HEK293 (cell line): Measurements from ENCODE around the gene KIF22.

Experiments used
- CTCF ChIA-PET: fragments of 350-600 bp; formaldehyde crosslinking; extraction: SDS; loops from one replicate; lab custom pipeline; 2021; ENCODE audit warnings: antibody characterized with exemption; lab: Yijun Ruan, JAX
- POLR2A ChIA-PET: fragments of 300-600 bp; formaldehyde crosslinking; extraction: SDS; loops from one replicate; lab custom pipeline; 2020; ENCODE audit warnings: antibody characterized with exemption, inconsistent platforms; lab: Yijun Ruan, JAX
- H3K27ac ChIP-seq: fragments of 200-500 bp; sonication (Bioruptor generic); 2 replicates; pipeline ENCODE4 v1.5.1; 2014; ENCODE audit warnings: low read depth, low read length, control low read depth, inconsistent platforms; ENCODE audit errors: extremely low read depth
- H3K36me3 ChIP-seq, 2 experiments: fragments of 200-500 bp in 1 of 2; sonication (Bioruptor generic) in 1 of 2; 1 replicate in 1 of 2; 2 replicates in 1 of 2; pipeline ENCODE4 v1.5.1; 2014 to 2017; ENCODE audit warnings: inconsistent platforms in 2 of 2, low read length in 2 of 2; ENCODE audit not compliant: control insufficient read depth in 2 of 2, insufficient read depth in 1 of 2
- H3K4me1 ChIP-seq: fragments of 200-500 bp; sonication (Bioruptor generic); 2 replicates; pipeline ENCODE4 v1.5.1; 2014; ENCODE audit warnings: mild to moderate bottlenecking, low read length, inconsistent platforms; ENCODE audit not compliant: control insufficient read depth, insufficient read depth
- H3K4me3 ChIP-seq: 2 replicates; pipeline ENCODE4 v1.5.1; 2011; ENCODE audit warnings: low read depth, mild to moderate bottlenecking, control low read depth, low read length, moderate library complexity
- H3K9me3 ChIP-seq: fragments of 200-500 bp; sonication (Bioruptor generic); 2 replicates; pipeline ENCODE4 v1.5.1; 2014; ENCODE audit warnings: low read depth, low read length, inconsistent platforms; ENCODE audit not compliant: control insufficient read depth, insufficient read depth
- EGR2 ChIP-seq: fragments of 450-650 bp; formaldehyde crosslinking; IDR thresholded peaks from 2 replicates; pipeline ENCODE4 v1.5.1; 2016; ENCODE audit warnings: low read depth, missing biosample characterization, missing genetic modification characterization
- KLF10 ChIP-seq: fragments of 450-650 bp; IDR thresholded peaks from 2 replicates; pipeline ENCODE4 v1.5.1; 2018; ENCODE audit warnings: missing biosample characterization, mild to moderate bottlenecking, missing genetic modification characterization
- MYNN ChIP-seq: fragments of 450-650 bp; formaldehyde crosslinking; IDR thresholded peaks from 2 replicates; pipeline ENCODE4 v1.5.1; 2016; ENCODE audit warnings: missing biosample characterization, missing genetic modification characterization, borderline replicate concordance
- RBAK ChIP-seq: fragments of 450-650 bp; formaldehyde crosslinking; IDR thresholded peaks from 2 replicates; pipeline ENCODE4 v1.5.1; 2016; ENCODE audit warnings: missing biosample characterization, missing genetic modification characterization
- ZBTB21 ChIP-seq: fragments of 450-650 bp; formaldehyde crosslinking; IDR thresholded peaks from 2 replicates; pipeline ENCODE4 v1.5.1; 2017; ENCODE audit warnings: missing biosample characterization, missing genetic modification characterization
- ZFHX2 ChIP-seq: fragments of 450-650 bp; formaldehyde crosslinking; conservative IDR thresholded peaks from 2 replicates; pipeline ENCODE4 v1.5.1; 2016; ENCODE audit warnings: missing biosample characterization, missing genetic modification characterization
- ZNF157 ChIP-seq: fragments of 450-650 bp; formaldehyde crosslinking; IDR thresholded peaks from 2 replicates; pipeline ENCODE4 v1.5.1; 2016; ENCODE audit warnings: missing biosample characterization, missing genetic modification characterization
- ZNF174 ChIP-seq: fragments of 450-650 bp; formaldehyde crosslinking; IDR thresholded peaks from 2 replicates; pipeline ENCODE4 v1.5.0; 2017; ENCODE audit warnings: missing biosample characterization, mild to moderate bottlenecking, missing genetic modification characterization
- ZNF184 ChIP-seq: fragments of 450-650 bp; IDR thresholded peaks from 2 replicates; pipeline ENCODE4 v1.5.1; 2018; ENCODE audit warnings: missing biosample characterization, mild to moderate bottlenecking, missing genetic modification characterization
- ZNF596 ChIP-seq: fragments of 450-650 bp; IDR thresholded peaks from 2 replicates; pipeline ENCODE4 v1.5.0; 2018; ENCODE audit warnings: missing biosample characterization, mild to moderate bottlenecking, missing genetic modification characterization, moderate library complexity
- ZNF600 ChIP-seq: fragments of 450-650 bp; formaldehyde crosslinking; IDR thresholded peaks from 2 replicates; pipeline ENCODE4 v1.5.1; 2016; ENCODE audit warnings: missing biosample characterization, missing genetic modification characterization
- ZNF670 ChIP-seq: fragments of 450-650 bp; formaldehyde crosslinking; IDR thresholded peaks from 2 replicates; pipeline ENCODE4 v1.5.1; 2016; ENCODE audit warnings: missing biosample characterization, missing genetic modification characterization, low read depth
- ZNF76 ChIP-seq: fragments of 450-650 bp; formaldehyde crosslinking; IDR thresholded peaks from 2 replicates; pipeline ENCODE4; 2016; ENCODE audit warnings: low read depth, missing biosample characterization, missing genetic modification characterization, borderline replicate concordance
- ZNF777 ChIP-seq: fragments of 450-650 bp; formaldehyde crosslinking; IDR thresholded peaks from 2 replicates; pipeline ENCODE4 v1.5.1; 2017; ENCODE audit warnings: missing biosample characterization, missing genetic modification characterization, borderline replicate concordance
- ZNF791 ChIP-seq: fragments of 450-650 bp; formaldehyde crosslinking; IDR thresholded peaks from 2 replicates; pipeline ENCODE4 v1.5.1; 2016; ENCODE audit warnings: missing biosample characterization, missing genetic modification characterization
- ZXDB ChIP-seq: fragments of 450-650 bp; formaldehyde crosslinking; IDR thresholded peaks from 2 replicates; pipeline ENCODE4 v1.5.1; 2016; ENCODE audit warnings: missing biosample characterization, missing genetic modification characterization
- TF ChIP-seq, protein P1 (sequence below): fragments of 450-650 bp; formaldehyde crosslinking; IDR thresholded peaks from 2 replicates; pipeline ENCODE4 v1.5.1; 2016; ENCODE audit warnings: missing biosample characterization, missing genetic modification characterization
- TF ChIP-seq, protein P2 (sequence below): fragments of 450-650 bp; formaldehyde crosslinking; IDR thresholded peaks from 2 replicates; pipeline ENCODE4 v1.5.1; 2017; ENCODE audit warnings: missing biosample characterization, missing genetic modification characterization
- TF ChIP-seq, protein P3 (sequence below): fragments of 450-650 bp; formaldehyde crosslinking; IDR thresholded peaks from 2 replicates; pipeline ENCODE4 v1.5.1; 2017; ENCODE audit warnings: missing biosample characterization, missing genetic modification characterization
- TF ChIP-seq, protein P4 (sequence below): fragments of 450-650 bp; formaldehyde crosslinking; IDR thresholded peaks from 2 replicates; pipeline ENCODE4 v1.5.1; 2016; ENCODE audit warnings: missing biosample characterization, missing genetic modification characterization, borderline replicate concordance
- TF ChIP-seq, protein P5 (sequence below): fragments of 450-650 bp; formaldehyde crosslinking; IDR thresholded peaks from 2 replicates; pipeline ENCODE4 v1.5.1; 2016; ENCODE audit warnings: missing biosample characterization, missing genetic modification characterization, low read depth
- TF ChIP-seq, protein P6 (sequence below): fragments of 450-650 bp; formaldehyde crosslinking; IDR thresholded peaks from 2 replicates; pipeline ENCODE4 v1.5.1; 2017; ENCODE audit warnings: missing biosample characterization, missing genetic modification characterization
- TF ChIP-seq, protein P7 (sequence below): fragments of 450-650 bp; formaldehyde crosslinking; IDR thresholded peaks from 2 replicates; pipeline ENCODE4 v1.5.1; 2016; ENCODE audit warnings: missing biosample characterization, missing genetic modification characterization

Gene KIF22

DNA sequence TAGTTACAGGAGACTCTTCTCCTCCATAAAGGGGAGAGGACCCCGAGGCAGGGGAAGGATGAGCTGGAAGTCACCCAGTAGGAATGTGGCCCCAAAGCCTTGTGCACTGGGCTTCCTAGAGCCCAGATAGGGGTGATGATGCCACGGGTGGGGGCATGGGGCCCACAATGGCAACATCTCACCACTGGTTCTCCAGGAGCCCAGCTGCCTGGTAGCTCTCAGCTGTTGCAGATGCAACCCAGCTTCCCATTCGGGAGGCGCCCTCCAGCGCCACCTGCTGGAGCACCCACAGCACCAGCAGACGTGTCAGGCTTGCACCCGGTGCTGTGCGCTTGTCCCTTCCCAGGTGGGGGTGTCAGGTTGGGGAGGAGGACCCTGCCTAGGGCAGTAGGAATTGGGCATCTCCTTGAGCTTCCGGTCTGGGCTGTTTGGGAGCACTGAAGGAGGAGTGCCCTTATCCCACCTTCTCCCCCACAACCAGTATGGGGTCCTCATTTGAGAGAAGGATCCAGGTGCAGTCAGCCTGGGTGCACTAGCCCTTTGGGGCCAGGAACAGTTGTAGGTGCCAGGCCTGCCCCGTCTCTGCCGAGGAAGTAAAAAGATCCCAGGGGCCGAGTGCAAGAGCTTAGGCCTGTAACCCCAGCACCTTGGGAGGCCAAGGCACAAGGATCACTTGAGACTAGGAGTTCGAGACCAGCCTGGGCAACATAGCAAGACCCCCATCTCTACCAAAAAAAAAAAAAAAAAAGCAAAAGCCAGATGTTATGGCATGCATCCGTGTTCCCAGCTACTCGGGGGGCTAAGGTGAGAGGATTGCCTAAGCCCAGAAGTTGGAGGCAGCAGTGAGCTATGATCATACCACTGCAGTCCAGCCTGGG lies 58.1 kb downstream of the KIF22 start (continued):
- TF ChIP-seq ZNF596 (tag by site-specific recombination) (no peak), ZNF670 (tag by site-specific recombination) (no peak), MYNN (no peak), KLF10 (tag by site-specific recombination) (no peak), ZNF76 (tag by site-specific recombination) (no peak), ZNF157 (no peak), ZXDB (tag by site-specific recombination) (peak; percentile 49; the same call in 1 of the 2 replicates), RBAK (tag by site-specific recombination) (no peak), ZNF777 (tag by site-specific recombination) (no peak), ZNF174 (no peak)
- TF ChIP-seq, protein P1, sequence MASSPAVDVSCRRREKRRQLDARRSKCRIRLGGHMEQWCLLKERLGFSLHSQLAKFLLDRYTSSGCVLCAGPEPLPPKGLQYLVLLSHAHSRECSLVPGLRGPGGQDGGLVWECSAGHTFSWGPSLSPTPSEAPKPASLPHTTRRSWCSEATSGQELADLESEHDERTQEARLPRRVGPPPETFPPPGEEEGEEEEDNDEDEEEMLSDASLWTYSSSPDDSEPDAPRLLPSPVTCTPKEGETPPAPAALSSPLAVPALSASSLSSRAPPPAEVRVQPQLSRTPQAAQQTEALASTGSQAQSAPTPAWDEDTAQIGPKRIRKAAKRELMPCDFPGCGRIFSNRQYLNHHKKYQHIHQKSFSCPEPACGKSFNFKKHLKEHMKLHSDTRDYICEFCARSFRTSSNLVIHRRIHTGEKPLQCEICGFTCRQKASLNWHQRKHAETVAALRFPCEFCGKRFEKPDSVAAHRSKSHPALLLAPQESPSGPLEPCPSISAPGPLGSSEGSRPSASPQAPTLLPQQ (tag by site-specific recombination) = peak; percentile 88
- TF ChIP-seq, protein P2, sequence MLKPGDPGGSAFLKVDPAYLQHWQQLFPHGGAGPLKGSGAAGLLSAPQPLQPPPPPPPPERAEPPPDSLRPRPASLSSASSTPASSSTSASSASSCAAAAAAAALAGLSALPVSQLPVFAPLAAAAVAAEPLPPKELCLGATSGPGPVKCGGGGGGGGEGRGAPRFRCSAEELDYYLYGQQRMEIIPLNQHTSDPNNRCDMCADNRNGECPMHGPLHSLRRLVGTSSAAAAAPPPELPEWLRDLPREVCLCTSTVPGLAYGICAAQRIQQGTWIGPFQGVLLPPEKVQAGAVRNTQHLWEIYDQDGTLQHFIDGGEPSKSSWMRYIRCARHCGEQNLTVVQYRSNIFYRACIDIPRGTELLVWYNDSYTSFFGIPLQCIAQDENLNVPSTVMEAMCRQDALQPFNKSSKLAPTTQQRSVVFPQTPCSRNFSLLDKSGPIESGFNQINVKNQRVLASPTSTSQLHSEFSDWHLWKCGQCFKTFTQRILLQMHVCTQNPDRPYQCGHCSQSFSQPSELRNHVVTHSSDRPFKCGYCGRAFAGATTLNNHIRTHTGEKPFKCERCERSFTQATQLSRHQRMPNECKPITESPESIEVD (tag by site-specific recombination) = no peak
- TF ChIP-seq, protein P3, sequence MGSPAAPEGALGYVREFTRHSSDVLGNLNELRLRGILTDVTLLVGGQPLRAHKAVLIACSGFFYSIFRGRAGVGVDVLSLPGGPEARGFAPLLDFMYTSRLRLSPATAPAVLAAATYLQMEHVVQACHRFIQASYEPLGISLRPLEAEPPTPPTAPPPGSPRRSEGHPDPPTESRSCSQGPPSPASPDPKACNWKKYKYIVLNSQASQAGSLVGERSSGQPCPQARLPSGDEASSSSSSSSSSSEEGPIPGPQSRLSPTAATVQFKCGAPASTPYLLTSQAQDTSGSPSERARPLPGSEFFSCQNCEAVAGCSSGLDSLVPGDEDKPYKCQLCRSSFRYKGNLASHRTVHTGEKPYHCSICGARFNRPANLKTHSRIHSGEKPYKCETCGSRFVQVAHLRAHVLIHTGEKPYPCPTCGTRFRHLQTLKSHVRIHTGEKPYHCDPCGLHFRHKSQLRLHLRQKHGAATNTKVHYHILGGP (tag by site-specific recombination) = no peak
- TF ChIP-seq, protein P4, sequence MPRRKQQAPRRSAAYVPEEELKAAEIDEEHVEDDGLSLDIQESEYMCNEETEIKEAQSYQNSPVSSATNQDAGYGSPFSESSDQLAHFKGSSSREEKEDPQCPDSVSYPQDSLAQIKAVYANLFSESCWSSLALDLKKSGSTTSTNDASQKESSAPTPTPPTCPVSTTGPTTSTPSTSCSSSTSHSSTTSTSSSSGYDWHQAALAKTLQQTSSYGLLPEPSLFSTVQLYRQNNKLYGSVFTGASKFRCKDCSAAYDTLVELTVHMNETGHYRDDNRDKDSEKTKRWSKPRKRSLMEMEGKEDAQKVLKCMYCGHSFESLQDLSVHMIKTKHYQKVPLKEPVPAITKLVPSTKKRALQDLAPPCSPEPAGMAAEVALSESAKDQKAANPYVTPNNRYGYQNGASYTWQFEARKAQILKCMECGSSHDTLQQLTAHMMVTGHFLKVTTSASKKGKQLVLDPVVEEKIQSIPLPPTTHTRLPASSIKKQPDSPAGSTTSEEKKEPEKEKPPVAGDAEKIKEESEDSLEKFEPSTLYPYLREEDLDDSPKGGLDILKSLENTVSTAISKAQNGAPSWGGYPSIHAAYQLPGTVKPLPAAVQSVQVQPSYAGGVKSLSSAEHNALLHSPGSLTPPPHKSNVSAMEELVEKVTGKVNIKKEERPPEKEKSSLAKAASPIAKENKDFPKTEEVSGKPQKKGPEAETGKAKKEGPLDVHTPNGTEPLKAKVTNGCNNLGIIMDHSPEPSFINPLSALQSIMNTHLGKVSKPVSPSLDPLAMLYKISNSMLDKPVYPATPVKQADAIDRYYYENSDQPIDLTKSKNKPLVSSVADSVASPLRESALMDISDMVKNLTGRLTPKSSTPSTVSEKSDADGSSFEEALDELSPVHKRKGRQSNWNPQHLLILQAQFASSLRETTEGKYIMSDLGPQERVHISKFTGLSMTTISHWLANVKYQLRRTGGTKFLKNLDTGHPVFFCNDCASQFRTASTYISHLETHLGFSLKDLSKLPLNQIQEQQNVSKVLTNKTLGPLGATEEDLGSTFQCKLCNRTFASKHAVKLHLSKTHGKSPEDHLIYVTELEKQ (tag by site-specific recombination) = no peak
- TF ChIP-seq, protein P5, sequence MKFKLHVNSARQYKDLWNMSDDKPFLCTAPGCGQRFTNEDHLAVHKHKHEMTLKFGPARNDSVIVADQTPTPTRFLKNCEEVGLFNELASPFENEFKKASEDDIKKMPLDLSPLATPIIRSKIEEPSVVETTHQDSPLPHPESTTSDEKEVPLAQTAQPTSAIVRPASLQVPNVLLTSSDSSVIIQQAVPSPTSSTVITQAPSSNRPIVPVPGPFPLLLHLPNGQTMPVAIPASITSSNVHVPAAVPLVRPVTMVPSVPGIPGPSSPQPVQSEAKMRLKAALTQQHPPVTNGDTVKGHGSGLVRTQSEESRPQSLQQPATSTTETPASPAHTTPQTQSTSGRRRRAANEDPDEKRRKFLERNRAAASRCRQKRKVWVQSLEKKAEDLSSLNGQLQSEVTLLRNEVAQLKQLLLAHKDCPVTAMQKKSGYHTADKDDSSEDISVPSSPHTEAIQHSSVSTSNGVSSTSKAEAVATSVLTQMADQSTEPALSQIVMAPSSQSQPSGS (tag by site-specific recombination) = no peak
- TF ChIP-seq, all 188 proteins: peak for 23

DNA sequence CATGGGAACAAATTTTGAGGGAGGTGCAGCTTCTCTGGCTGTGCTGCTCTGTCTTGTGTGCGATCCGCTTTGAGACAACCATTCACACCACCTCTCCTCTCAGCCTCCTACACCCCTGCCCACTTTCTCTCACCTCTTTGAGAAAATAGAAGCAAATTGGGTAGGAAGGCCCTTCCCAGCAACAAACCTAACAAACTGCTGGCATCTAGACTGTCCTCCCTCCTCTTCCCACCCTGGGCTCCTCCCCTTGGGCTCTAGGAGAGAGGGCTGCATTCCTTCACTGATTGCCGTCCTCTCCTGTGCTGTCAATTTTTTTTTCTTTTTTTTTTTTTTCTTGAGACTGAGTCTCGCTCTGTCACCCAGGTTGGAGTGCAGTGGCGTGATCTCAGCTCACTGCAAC lies 59.0 kb downstream of the KIF22 start:
- no peak overlapping the region for H3K4me3 ChIP-seq
- POLR2A ChIA-PET = interaction anchor here (1.0 to 3.2 kb wide), 3 partner anchors 29 to 65 kb away, joined by 5 to 13 read pairs (median 8); partner anchors contain the start of gene MVP
- no peak overlapping the region for H3K27ac ChIP-seq
- H3K36me3 ChIP-seq = peaks cover 0 to 9% of the 10 kb centered on the region in 2 experiments; a peak in 1 of 3 replicates
- H3K4me1 ChIP-seq = no peaks in the 10 kb centered on the region
- no peaks in the 10 kb centered on the region for H3K9me3 ChIP-seq
- CTCF ChIA-PET = interaction anchor here (0.6 to 5.0 kb wide), 25 partner anchors 10 to 1189 kb away, joined by 3 to 74 read pairs (median 9); partner anchors contain the start of genes ASPHD1, C16orf92, HSD3B7 and MAZ
- TF ChIP-seq ZNF791 (no peak), ZNF184 (tag by site-specific recombination) (no peak), ZBTB21 (tag by site-specific recombination) (no peak), ZNF600 (tag by site-specific recombination) (peak; percentile 14; the same call in 1 of the 2 replicates), ZFHX2 (tag by site-specific recombination) (peak; percentile 61), EGR2 (peak; percentile 69)
- TF ChIP-seq, protein P6, sequence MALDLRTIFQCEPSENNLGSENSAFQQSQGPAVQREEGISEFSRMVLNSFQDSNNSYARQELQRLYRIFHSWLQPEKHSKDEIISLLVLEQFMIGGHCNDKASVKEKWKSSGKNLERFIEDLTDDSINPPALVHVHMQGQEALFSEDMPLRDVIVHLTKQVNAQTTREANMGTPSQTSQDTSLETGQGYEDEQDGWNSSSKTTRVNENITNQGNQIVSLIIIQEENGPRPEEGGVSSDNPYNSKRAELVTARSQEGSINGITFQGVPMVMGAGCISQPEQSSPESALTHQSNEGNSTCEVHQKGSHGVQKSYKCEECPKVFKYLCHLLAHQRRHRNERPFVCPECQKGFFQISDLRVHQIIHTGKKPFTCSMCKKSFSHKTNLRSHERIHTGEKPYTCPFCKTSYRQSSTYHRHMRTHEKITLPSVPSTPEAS (tag by site-specific recombination) = no peak
- TF ChIP-seq, protein P7, sequence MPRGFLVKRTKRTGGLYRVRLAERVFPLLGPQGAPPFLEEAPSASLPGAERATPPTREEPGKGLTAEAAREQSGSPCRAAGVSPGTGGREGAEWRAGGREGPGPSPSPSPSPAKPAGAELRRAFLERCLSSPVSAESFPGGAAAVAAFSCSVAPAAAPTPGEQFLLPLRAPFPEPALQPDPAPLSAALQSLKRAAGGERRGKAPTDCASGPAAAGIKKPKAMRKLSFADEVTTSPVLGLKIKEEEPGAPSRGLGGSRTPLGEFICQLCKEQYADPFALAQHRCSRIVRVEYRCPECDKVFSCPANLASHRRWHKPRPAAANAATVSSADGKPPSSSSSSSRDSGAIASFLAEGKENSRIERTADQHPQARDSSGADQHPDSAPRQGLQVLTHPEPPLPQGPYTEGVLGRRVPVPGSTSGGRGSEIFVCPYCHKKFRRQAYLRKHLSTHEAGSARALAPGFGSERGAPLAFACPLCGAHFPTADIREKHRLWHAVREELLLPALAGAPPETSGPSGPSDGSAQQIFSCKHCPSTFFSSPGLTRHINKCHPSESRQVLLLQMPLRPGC (tag by site-specific recombination) = peak; percentile 70
